ENCODE measurements around the gene LACTB.

The LACTB gene

DNA sequence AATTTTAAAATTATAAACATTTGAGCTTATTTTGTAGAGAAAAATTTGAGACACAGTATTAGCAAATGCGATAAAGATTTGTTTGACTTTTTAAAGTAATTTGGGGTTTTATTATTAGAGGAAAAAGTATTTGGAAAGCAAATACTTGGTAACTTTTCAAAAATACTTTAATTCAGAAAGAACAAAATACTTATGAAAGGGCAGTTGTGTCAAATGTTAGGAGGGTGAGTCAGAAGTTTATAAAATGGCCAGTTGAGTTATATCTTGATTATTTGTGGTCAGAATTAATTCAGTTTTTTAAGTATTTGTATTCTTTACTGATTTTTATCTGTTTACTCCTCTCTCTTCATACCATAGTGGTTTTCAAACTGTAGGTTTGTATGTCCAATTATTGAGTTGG, 12.1 kb downstream of the LACTB start:
- no peak for DNase-seq

DNA sequence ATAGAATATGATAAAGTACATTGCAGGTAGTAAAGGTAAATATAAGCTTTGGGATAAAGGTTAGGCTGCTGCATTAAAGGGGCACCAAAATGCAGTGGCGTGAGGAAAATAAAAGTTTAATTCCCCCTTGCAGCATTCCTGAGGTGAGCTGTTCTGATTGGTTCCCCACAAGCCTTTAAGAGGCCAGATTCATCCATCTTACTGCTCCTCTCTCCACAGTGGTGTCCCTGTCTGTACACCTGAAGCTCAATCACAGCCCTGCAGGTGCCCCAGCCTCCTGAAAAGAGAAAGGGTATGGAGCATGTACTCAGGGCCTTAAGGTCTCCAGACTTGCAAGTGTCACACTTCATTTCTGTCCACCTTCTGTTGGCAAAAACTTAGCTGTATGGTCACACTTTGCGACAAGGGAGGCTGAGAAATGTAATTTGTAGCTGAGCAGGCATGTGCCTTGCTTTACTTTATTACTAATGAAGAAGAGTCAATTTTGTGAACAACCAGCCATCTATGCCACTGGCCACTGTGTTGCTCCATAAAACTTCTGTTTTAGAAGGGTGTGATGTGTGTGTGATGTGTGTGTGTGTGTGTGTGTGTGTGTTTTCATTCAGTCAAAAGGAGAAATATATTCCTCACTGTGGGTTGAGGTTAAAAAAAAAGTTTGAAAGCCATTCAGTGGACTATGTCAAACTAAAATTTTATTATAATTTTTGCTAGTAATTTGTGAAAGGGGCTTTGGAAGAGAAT, 12.8 kb downstream of the LACTB start:
- DNase-seq, result no peak

DNA sequence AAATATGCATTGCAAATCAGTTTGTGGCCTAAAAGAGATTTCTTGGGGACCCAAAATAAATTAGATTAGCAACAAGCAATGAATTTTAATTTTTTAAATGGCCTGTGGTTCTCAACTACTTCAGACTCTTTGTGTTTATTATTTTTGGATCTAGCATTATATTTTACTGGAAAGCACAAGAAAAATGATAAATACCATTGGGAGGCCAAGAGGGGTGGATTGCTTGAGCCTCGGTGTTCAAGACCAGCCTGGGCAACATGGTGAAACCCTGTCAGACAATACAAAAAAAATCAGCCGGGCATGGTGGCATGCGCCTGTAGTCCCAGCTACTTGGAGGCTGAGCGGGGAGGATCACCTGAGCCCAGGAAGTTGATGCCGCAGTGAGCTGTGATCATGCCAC, 13.6 kb downstream of the LACTB start:
- DNase-seq, result no peak

DNA sequence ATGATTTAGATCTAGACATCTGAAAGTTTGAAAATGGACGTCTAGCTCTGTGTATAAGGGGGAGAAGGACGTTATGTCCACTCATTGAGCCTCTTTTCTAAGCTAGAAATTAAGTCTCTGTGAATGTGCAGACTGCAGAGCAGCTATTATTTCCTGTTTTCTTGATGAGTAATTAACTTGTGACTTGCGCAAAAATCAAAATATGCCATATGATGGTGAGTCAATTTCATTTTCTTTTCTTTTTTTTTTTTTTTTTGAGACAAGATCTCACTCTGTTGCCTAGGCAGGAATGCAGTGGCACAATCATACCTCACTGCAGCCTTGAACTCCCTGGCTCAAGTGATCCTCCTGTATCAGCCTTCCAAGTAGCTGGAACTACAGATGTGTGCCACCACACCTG, 14.1 kb downstream of the LACTB start:
- no peak for DNase-seq

DNA sequence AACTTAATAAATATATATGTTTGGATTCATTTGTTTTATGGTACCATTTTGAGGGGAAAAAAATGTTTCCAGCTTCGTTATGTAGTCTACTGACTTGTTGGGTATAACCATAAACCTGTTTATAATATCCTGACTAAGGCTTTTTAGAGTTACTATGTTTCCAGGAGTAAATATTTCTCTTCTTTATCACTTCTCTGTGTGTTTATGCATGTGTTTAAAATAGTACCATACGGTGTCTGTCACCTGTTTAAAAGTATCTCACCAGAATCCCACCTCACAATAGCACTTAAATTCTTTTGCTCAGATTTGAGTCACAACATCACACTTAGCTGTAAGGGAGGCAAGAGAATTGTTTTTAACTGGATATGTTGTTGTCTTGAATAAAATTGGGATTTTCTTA, 15.1 kb downstream of the LACTB start:
- DNase-seq, result no peak

DNA sequence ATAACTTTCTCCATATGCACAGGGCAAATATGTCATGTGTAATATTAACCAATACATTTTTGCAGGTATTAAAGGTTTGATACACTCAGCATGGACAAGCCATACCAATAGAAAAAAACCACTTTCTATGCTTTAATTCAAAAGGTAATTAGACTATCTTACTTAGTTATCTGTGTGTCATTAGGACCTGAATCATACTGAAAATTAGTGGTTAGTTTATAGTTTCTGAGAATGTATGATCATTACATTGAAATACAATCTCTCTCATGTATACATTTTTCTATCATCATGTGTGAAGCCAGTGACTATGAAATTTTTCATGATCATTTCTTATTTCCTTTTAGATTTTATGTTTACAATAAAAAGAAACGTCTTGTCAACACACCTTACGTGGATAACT, 19.3 kb downstream of the LACTB start:
- no peak for DNase-seq

DNA sequence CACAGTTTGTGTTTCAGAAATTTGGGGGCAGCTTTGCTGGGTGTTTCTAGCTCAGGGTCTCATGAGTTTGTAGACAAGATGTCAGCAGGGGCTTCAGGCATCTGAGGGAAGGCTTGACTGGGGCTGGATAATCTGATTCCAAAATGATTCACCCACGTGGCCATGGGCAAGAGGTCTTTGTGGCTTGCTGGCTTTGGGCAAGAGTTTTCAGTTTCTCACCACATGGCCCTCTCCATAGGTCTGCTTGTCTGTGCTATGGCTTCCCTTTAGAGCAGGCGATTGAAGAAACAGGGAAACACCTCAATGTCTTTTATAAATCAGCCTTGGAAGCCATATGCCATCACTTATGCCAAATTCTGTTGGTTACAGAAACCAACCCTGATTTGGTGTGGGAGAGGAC, 23.8 kb downstream of the LACTB start:
- DNase-seq, result no peak

DNA sequence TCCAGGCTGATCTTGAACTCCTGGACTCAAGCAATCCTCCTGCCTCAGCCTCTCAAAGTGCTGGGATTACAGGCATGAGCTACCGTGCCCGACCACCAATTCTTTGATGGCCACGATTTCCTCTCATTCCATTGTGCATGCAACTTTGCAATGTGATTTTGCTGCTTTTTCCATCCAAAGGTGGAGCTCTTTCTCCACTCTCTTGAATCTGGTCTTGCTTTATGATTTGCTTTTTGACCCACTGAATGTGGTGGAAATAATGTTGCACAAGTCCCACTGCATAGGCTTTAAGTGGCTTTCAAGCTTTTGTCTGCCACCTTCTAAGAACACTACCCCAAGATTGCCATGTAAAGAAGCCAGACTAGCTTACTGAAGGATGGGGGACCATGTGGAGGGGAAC, 25.0 kb downstream of the LACTB start:
- DNase-seq, result no peak

DNA sequence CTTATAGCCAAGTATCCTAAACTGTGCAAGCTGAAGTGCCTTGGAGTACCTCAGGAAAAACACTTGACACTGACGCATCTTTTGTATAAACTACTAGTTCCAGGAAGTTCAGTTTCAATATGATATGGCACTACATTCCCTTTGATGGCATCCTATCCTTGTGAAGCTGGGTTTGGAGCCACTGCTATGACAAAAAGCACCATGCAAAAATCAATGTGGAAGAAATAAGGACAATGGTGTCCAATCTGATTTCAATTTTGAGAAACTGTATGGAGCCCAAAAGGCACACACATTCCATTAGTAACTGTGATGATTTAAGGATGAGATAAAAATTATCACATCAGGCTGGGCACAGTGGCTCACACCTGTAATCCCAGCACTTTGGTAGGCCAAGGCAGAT, 30.0 kb downstream of the LACTB start:
- DNase-seq, result no peak

DNA sequence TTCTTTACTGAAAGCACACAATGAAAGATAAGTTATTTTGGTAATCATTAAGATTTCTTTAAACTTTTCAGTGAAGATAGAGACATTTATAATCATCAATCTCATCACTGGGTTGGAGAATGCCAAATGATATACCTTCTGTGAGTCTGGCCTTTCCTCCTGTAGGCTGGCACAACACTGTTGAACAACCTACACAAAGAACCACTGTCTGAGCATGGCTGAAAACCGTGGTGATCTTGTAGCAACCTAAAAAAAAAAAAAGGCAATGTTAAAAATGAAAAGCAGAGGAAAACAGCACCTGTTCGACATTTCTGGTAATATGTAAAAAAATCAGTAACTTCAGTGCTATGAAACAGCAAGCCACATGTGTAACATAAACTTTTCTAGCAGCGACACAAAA, 33.8 kb downstream of the LACTB start:
- no peak for DNase-seq

DNA sequence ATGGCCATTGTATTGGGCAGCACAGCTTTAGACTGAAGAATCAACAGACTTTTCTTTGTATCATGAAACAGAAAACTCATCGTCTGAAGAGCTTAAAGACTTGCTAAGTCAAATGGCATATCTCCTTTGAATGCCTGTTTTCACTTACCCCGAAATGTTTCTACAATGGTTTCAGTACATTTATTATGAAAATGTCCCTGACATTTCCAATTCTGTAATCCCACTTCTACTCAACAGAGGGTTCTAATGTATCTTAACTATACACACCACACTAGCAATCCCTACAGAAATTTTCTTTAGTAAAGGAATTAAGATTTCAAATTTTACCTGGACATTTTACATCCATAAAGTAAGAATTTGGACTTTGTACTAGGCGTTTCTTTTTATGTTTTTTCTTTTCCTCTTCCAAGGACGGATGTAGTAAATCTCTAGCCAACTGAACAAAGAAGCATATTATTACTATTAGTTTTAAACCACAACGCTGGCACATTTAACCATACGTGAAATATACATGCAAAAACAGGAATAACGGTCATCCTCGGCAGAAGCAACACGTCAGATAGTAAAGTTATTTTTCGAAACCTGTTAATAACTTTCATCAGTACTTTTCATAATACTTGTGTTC, 34.5 kb downstream of the LACTB start:
- no peak for DNase-seq

DNA sequence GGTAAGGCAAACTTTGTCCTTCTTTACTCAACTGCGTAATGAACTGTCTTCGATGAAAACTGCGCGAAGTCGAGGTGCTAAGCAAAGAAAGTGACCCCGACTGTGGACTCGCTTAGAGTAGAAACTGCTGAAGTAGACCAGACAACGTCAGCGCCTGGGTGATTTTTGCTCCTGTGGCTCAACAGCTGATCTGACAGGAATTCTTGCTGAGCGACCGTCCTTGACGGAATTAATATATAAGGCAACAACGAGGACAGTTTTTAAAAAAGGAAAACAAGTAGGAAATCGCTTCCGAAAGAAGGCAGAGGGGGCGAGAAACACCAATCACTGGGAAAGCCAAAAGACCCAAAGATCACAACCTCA, 35.1 kb downstream of the LACTB start:
- DNase-seq, result no peak

DNA sequence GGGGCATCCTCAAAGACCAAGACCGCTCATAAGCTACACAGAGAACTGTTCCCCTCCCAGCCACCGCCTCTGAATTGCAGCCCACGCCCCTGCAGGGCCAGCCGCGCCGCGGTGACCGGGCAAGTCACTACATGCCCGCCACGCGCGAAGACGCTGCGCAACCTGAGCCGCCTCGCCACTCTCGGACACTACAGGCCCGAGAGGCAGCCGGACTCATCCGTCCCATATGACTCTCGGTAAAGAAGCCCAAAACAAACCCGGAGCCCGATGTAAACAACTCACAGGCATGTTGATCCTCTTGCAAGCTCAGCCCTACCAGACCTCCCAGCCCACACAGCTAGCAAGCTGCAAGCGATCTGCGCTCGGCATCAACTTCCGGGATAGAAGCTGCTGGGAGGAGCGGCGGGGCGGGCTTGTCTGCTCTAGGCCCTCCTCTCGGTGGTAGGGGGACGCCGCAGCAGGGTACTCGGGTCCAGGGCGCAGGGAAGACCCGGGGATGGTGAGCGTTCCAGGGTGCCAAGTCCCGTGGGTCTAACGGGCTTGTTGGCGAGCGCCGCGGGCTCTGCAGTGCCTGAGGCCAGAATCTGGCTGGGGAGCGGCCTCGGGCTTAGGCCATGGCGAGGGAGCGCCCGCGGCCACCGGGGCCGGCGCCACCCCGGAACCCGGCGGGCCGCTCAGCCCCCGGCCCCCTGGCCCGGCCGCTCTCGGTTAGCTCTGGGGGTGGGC, 35.6 kb downstream of the LACTB start, which contains the start of gene RPS27L:
TSS of gene RPS27L (minus strand) at position 360 of the 726 bp plus-strand sequence. CDS start at position 288, 72 bp downstream.
- DNase-seq, result peak; percentile 58

DNA sequence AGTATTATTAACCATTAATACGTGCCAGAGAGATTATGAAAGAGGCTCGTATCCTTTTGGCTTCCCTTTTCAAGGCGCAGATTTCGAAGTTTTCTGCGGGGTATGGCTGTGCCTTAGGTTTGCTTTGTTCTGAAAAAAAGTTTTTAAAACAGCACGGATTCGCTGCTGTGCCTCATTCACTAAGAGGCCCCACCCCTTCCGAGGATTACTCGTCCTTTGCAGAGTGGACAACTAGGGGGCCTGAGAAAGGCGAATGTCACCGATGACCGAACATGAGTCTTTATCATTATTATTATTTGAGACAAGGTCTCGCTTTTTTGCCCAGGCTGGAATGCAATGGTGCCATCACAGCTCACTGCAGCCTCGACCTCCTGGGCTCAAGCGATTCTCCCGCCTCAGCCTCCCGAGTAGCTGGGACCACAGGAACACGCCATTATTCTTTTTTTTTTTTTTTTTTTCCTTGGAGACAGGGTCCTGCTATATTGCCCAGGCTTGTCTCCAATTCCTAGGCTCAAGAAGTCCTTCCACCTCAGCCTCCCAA, 36.3 kb downstream of the LACTB start:
- DNase-seq, result no peak

DNA sequence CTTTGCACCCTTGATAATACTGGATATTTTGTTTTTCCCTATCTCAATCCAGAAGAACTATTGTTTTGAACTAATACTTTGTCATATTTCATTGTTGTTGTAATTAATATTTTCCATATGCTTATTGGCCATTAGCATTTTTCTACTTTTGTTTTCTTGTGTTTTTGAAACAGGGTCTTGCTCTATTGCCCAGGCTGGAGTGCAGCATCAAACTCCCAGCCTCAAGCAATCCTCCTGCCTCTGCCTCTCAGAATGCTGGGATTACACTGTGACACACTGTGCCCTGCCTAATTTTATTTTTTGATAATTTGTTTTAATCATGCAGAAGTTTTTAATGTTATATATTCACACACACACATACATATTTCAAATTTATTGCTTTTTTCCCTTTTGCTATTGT, 39.0 kb downstream of the LACTB start:
- DNase-seq, result no peak

DNA sequence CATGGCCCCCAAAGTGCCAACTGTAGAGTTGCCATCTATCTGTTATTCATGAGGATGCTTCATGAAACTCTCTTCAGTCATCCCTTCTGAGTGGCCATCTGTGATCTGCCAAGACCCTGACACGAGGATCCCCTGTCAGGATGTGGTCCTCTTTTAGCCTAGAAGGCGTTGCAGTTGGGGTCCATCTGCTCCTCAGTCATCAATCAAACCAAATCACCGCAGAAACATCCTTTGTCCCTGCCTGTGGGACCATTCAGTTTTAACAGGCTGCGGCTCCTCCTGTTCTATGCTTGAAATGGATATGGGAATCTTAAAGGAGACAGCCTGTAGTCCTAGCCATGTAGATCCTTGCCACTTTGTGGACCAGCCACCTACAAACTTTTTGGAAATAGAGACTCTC, 41.6 kb downstream of the LACTB start:
- DNase-seq, result no peak

DNA sequence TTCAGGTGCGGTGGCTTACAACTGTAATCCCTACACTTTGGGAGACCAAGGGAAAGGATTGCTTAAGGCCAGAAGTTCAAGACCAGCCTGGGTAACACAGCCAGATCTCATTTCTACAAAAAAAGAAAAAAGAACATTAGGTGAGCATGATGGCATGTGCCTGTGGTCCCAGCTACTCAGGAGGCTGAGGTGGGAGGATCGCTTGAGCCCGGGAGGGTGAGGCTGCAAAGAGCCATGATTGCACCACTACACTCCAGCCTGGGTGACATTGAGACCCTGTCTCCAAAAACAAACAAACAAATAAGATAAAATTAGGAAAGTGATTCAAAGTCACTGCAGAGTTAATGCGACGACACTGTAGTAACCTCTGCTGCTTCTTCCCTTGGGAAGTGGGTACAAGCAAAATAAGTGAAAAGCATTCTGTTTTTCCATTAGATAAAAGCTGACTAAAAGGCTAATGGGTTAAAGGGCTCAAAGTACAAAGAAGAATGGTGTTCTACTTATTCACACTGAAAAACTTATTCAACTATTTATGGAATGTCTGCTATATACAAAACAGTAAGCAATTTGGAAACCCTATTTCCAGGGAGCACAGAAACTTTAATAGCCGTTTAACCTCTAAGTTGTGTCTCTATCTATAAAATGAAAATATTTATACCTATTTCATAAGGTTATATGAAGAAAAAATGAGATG, 43.7 kb downstream of the LACTB start:
- no peak for DNase-seq

DNA sequence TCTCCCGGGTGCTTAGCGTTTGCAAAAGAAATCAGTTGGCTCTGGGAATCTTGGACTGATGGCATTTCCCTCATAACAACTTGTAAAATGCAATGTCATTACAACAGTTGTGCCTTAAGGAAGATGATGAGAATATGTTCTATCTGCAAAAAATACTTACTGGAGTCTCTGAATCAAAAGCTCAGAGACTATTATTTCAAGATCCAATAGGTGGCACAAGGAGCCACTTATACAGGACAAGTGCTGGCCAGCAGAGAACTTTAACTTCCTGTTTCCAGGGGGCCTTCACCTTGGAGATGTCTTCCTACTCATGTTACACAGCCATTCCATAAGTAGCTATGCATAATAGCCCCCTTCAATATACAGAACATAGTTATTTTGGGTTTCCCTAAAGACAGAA, 44.6 kb downstream of the LACTB start:
- no peak for DNase-seq

DNA sequence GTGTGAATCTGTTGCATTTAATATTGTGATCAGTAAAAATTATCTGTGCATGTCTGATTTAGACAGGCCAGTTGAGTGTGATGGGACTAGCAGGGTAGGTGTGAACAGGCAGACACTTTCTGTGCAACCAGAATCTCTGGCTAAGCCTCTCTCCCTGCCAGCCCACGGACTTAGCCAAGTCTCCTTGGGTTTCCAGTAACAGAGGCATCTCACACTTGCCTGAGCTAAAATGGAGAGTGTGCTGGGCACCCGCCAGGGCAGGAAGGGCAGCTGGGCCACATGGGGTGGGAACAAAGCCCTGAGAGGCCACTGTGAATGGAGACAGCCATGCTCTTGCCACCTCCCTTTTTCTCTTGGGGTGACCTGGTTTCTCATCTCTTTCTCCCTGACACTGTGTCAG, 48.1 kb downstream of the LACTB start:
- DNase-seq, result no peak

DNA sequence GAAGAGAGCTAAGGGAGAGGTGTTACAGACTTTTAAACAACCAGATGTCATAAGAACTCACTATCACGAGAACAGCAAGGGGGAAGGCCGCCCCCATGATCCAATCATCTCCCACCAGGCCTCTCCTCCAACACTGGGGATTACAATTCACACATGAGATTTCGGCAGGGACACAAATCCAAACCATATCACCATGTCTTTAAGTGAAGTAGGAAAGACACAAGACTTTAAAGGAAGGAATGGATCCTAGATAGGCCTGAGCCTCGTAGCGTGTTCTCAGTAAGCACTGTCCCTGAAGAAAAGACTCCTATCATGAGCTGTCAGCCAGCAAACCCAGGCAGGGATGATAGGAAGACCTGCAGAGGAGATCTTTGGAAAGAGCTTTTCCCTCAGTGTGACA, 50.7 kb downstream of the LACTB start:
- DNase-seq, result no peak

DNA sequence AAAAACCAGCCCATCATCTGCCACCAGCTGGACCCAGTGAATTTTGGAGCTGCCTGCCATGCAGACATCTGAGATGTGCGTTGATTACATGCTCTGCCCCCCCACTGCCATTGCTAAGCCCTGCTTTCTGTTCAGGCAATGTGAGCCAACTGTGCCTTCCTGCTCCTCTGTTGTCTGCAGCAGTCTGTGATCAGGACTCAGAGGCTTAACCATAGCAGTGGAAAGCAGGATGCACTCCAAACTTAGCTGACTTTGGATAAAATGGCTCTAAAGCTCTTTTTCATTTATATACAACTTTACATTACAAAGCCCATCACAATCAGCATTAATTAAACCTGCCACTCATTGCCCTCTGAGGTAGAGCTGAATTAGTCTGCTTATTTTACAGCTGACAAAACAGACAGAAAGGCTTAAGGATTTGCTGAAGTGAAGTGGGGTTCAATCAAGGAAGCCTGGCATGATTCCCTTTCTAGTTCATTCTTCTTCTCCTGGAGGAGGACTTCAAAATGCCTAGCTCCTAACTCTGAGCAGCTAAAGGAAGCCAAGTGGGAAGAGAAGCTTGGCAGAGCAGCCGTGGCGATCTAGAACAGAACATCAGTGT, 51.3 kb downstream of the LACTB start:
- no peak for DNase-seq

DNA sequence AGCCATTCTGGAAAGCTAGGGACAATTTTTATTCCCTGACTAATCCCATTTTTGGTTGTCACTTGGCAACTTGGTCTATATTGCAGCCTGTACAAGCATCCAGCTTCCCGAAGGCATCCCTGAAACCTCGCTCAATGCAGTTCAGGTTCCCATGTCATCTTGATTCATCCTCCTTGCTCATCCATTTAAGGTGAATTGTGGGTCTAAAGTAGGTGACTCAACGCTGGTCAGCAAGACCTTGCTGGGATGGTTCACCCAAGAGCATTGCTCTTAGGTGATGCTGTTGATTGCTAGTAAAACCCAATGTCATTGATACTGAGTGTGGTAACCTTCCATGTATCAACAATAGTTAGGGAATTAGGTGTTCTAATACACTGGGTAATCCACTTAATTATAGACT, 54.6 kb downstream of the LACTB start:
- no peak for DNase-seq

DNA sequence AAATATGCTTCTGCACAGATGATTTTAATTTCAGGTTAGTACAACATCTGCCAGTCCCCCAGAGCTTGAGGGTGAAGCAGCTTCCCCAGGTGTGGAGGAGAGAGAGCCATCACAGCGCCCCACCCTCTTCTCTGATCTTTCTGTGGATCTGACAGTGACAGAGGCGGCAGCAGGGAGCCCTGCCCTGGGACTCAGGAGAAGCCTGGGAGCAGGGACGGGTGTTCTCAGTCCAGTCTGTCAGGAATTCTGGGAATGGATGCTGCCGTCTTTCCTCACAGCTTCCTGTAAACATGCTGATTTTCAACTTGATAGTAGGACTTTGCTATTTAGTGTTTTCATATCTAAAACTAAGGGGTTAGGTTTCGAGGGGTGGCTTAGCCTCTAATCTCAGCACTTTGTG, 56.4 kb downstream of the LACTB start:
- no peak for DNase-seq
